Body of pancreas (tissue), 4 donors: ENCODE data around the gene MAGEF1.
A peak's percentile ranks its signal among the peaks of the same experiment; 100 is the strongest.

ENCODE experiments used
- POLR2A ChIP-seq, 3 donors: fragments of 450-650 bp; IDR thresholded peaks; one replicate each; pipeline ENCODE4 v1.6.1; 2016; ENCODE audit warnings: antibody characterized with exemption in 3 of 3, mild to moderate bottlenecking in 2 of 3
- TF ChIP-seq, protein P1 (sequence below), 7 experiments: fragments of 450-650 bp in 4 of 7; fragments of 200-600 bp in 3 of 7; sonication (generic) in 3 of 7; IDR thresholded peaks; one replicate each; pipeline ENCODE4 v1.5.1; 2016 to 2019; ENCODE audit warnings: antibody characterized with exemption in 7 of 7

DNA sequence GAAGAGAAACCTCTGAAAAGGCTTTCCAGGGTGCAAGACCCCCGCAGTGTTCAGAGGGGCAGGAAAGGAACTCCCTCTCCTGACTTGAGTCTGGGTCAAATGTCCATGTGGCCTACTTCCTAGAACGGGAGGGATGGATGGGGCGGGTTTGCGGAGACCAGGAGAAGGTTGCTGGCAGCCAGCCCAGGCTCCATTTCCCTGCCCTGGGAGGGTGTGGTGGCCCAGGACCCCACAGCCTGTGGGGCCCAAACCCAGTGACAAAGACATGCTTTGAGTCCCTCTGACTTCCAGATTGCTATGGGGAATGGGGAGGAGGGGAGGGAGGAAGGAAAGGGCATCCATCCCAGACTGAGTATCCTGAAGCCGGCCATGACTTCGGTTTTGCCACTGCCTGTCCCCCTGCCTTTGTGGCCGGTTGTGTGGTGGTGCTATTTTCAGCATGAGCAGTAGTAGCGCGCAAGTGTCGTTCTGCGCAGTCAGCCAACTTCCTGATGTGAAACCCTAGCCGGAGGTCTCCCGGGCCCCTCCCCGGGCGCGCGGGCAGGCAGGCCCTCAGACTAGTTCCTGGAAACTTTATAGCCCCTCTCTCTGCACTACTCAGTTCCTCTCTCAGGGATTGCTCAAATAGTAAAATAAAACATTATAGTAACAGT lies 24.4 kb downstream of the MAGEF1 start:
- TF ChIP-seq, protein P1, sequence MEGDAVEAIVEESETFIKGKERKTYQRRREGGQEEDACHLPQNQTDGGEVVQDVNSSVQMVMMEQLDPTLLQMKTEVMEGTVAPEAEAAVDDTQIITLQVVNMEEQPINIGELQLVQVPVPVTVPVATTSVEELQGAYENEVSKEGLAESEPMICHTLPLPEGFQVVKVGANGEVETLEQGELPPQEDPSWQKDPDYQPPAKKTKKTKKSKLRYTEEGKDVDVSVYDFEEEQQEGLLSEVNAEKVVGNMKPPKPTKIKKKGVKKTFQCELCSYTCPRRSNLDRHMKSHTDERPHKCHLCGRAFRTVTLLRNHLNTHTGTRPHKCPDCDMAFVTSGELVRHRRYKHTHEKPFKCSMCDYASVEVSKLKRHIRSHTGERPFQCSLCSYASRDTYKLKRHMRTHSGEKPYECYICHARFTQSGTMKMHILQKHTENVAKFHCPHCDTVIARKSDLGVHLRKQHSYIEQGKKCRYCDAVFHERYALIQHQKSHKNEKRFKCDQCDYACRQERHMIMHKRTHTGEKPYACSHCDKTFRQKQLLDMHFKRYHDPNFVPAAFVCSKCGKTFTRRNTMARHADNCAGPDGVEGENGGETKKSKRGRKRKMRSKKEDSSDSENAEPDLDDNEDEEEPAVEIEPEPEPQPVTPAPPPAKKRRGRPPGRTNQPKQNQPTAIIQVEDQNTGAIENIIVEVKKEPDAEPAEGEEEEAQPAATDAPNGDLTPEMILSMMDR (IDR thresholded peaks at IDR 0.05), result no peak
- peak in 1 of 3 donors; percentile 10 for TF ChIP-seq POLR2A (IDR thresholded peaks at IDR 0.05)
